SK-N-MC (cell line): ENCODE results near the gene SEPTIN2.

ENCODE experiments used
- FOXP2 ChIP-seq: optimal IDR thresholded peaks from 2 replicates; pipeline ENCODE3; 2011; ENCODE audit warnings: mild to moderate bottlenecking, moderate library complexity; ENCODE audit not compliant: insufficient read depth; ENCODE audit errors: extremely low read length, control extremely low read depth
- POLR2AphosphoS5 ChIP-seq: IDR thresholded peaks from 2 replicates; pipeline ENCODE4 v1.6.1; 2012; ENCODE audit warnings: mild to moderate bottlenecking, low read depth, low read length, borderline replicate concordance

GRCh38 chr2:241308267-241308666 is 7.5 kb upstream of the SEPTIN2 start:
- TF ChIP-seq POLR2AphosphoS5: no peak
- no peak for TF ChIP-seq FOXP2
